Measurements from ENCODE around the gene FCN2. TPM values are rescaled to one million over a fixed set of nuclear protein-coding genes. Genes with fewer than 3 reads are reported as not detected.

FCN2 gene
- polyA plus RNA-seq, 1 of the 3 experiments (the other 2 are of a cell fraction): not detected

DNA sequence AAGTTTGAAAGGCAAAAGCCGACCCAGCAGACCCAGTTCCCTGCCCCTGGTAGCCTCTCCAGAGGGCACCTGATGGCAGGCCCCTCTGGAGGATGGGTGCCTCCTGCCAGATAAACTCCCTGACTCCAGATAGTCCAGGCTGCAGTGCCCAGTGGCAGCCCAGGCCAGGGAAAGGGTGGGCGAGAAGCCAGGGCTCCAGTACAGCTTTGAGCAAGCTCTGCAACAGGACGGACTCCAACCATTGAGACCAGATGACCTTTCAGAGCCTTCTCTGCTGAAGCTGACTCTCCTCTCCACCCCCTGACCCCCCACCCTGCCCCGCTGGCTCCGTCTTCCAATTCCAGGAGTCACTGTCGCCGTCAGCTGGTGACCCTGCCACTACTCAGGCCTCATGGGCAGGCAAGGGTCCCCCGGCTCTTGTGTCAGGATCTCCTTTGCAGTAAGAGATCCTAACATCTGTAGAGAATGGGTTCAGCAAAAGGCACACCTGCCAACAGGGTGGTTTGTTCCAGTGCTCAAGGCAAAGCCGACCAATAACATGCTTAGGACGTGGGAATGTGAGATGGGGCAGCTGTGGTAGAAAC is 52.6 kb downstream of the FCN2 start:
- Histone ChIP-seq H3K36me3 (replicated peaks in 1 of 2; ENCODE audit: control insufficient read depth in 1 of 2, insufficient read depth in 2 of 2, low read length in 1 of 2) (no peaks in the 10 kb centered on the region), H3K4me3 (ENCODE audit: low read depth in 2 of 2, low read length in 1 of 2) (no peak overlapping the region), H3K4me1 (ENCODE audit: control insufficient read depth in 1 of 2, insufficient read depth in 2 of 2, low read depth in 1 of 2, low read length in 1 of 2) (no peaks in the 10 kb centered on the region), H3K9me2 (no peaks in the 10 kb centered on the region), H3K9me3 (no peaks in the 10 kb centered on the region), H3K79me2 (ENCODE audit: insufficient read depth) (no peaks in the 10 kb centered on the region), H2AFZ (ENCODE audit: low read depth) (no peak overlapping the region), H3K4me2 (no peak overlapping the region), H3K27ac (ENCODE audit: low read depth in 2 of 2, low read length in 1 of 2) (no peak overlapping the region), H3K27me3 (ENCODE audit: insufficient read depth) (no peaks in the 10 kb centered on the region), H3F3A (replicated peaks; ENCODE audit: insufficient read depth) (no peaks in the 10 kb centered on the region), H4K20me1 (ENCODE audit: insufficient read depth) (no peaks in the 10 kb centered on the region), H3K9ac (no peak overlapping the region)
- TF ChIP-seq RXRA (IDR thresholded peaks at IDR 0.05; ENCODE audit: borderline replicate concordance, low read depth) (no peak), MEF2A (IDR thresholded peaks at IDR 0.05; ENCODE audit: borderline replicate concordance, low read depth) (no peak), RAD21 (IDR thresholded peaks at IDR 0.05; ENCODE audit: low read length) (no peak), FOSL2 (IDR thresholded peaks at IDR 0.05; ENCODE audit: borderline replicate concordance, low read depth) (no peak), POLR2AphosphoS5 (IDR thresholded peaks at IDR 0.05; ENCODE audit: low read depth, low read length) (no peak), NRF1 (IDR thresholded peaks at IDR 0.05; ENCODE audit: low read depth, low read length) (no peak), ELF1 (IDR thresholded peaks at IDR 0.05) (no peak)
- TF ChIP-seq, protein P1, sequence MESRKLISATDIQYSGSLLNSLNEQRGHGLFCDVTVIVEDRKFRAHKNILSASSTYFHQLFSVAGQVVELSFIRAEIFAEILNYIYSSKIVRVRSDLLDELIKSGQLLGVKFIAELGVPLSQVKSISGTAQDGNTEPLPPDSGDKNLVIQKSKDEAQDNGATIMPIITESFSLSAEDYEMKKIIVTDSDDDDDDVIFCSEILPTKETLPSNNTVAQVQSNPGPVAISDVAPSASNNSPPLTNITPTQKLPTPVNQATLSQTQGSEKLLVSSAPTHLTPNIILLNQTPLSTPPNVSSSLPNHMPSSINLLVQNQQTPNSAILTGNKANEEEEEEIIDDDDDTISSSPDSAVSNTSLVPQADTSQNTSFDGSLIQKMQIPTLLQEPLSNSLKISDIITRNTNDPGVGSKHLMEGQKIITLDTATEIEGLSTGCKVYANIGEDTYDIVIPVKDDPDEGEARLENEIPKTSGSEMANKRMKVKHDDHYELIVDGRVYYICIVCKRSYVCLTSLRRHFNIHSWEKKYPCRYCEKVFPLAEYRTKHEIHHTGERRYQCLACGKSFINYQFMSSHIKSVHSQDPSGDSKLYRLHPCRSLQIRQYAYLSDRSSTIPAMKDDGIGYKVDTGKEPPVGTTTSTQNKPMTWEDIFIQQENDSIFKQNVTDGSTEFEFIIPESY (IDR thresholded peaks at IDR 0.05; ENCODE audit: borderline replicate concordance, low read depth): no peak
- TF ChIP-seq, protein P2, sequence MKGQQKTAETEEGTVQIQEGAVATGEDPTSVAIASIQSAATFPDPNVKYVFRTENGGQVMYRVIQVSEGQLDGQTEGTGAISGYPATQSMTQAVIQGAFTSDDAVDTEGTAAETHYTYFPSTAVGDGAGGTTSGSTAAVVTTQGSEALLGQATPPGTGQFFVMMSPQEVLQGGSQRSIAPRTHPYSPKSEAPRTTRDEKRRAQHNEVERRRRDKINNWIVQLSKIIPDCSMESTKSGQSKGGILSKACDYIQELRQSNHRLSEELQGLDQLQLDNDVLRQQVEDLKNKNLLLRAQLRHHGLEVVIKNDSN (IDR thresholded peaks at IDR 0.05; ENCODE audit: borderline replicate concordance, low read depth): no peak
- TF ChIP-seq, protein P3, sequence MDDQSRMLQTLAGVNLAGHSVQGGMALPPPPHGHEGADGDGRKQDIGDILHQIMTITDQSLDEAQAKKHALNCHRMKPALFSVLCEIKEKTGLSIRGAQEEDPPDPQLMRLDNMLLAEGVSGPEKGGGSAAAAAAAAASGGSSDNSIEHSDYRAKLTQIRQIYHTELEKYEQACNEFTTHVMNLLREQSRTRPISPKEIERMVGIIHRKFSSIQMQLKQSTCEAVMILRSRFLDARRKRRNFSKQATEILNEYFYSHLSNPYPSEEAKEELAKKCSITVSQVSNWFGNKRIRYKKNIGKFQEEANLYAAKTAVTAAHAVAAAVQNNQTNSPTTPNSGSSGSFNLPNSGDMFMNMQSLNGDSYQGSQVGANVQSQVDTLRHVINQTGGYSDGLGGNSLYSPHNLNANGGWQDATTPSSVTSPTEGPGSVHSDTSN (IDR thresholded peaks at IDR 0.05): no peak
- TF ChIP-seq, protein P4, sequence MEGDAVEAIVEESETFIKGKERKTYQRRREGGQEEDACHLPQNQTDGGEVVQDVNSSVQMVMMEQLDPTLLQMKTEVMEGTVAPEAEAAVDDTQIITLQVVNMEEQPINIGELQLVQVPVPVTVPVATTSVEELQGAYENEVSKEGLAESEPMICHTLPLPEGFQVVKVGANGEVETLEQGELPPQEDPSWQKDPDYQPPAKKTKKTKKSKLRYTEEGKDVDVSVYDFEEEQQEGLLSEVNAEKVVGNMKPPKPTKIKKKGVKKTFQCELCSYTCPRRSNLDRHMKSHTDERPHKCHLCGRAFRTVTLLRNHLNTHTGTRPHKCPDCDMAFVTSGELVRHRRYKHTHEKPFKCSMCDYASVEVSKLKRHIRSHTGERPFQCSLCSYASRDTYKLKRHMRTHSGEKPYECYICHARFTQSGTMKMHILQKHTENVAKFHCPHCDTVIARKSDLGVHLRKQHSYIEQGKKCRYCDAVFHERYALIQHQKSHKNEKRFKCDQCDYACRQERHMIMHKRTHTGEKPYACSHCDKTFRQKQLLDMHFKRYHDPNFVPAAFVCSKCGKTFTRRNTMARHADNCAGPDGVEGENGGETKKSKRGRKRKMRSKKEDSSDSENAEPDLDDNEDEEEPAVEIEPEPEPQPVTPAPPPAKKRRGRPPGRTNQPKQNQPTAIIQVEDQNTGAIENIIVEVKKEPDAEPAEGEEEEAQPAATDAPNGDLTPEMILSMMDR (IDR thresholded peaks at IDR 0.05): no peak
- TF ChIP-seq, protein P5, sequence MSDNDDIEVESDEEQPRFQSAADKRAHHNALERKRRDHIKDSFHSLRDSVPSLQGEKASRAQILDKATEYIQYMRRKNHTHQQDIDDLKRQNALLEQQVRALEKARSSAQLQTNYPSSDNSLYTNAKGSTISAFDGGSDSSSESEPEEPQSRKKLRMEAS (IDR thresholded peaks at IDR 0.05; ENCODE audit: low read depth): no peak
- WGBS (ENCODE audit: low lambda C conversion rate): 36% methylated on average over 10 of the region's 10 CpGs
- no peak for DNase-seq
- CTCF ChIA-PET: no interaction called here
- POLR2A ChIA-PET: no interaction called here
